DOHH2 (cell line): Measurements from ENCODE around the gene ARIH1.
"Not testable (repeated sequence)": the region's sequence is repeated elsewhere in the genome, so short reads cannot be mapped to it uniquely, and the experiment has no call there.

ENCODE experiments used
- H3F3A ChIP-seq: fragments of 200-600 bp; sonication (generic), shearing (Covaris generic); 2 replicates; pipeline ENCODE4 v1.6.0; 2016; ENCODE audit warnings: antibody characterized with exemption, mild to moderate bottlenecking; ENCODE audit not compliant: control insufficient read depth, insufficient read depth
- H3K27ac ChIP-seq: fragments of 200-600 bp; sonication (generic); 2 replicates; pipeline ENCODE4 v1.5.1; 2014; ENCODE audit warnings: low read depth, mild to moderate bottlenecking, low read length, moderate library complexity
- H3K27me3 ChIP-seq: fragments of 200-600 bp; sonication (generic); 2 replicates; pipeline ENCODE4 v1.6.1; 2014; ENCODE audit warnings: mild to moderate bottlenecking, low read length, mixed read lengths; ENCODE audit not compliant: control insufficient read depth
- H3K36me3 ChIP-seq: fragments of 200-600 bp; sonication (generic); 2 replicates; pipeline ENCODE4 v1.6.1; 2014; ENCODE audit warnings: mild to moderate bottlenecking, low read length, moderate library complexity, mixed read lengths; ENCODE audit not compliant: control insufficient read depth
- H3K4me1 ChIP-seq: fragments of 200-600 bp; sonication (generic); 2 replicates; pipeline ENCODE4 v1.6.1; 2014; ENCODE audit warnings: mild to moderate bottlenecking, low read length, mixed read lengths; ENCODE audit not compliant: control insufficient read depth
- H3K4me2 ChIP-seq: fragments of 200-600 bp; sonication (generic); 2 replicates; pipeline ENCODE4 v1.6.0; 2014; ENCODE audit warnings: mild to moderate bottlenecking, low read length, moderate library complexity
- H3K4me3 ChIP-seq: fragments of 200-600 bp; sonication (generic); 2 replicates; pipeline ENCODE4 v1.5.1; 2014; ENCODE audit warnings: mild to moderate bottlenecking, low read length, mixed read lengths
- H3K79me2 ChIP-seq: fragments of 200-600 bp; sonication (generic); 2 replicates; pipeline ENCODE4 v1.6.1; 2014; ENCODE audit warnings: mild to moderate bottlenecking, low read length, mixed read lengths; ENCODE audit not compliant: control insufficient read depth
- H3K9me2 ChIP-seq: fragments of 200-600 bp; sonication (generic); replicated peaks from 2 replicates; pipeline ENCODE4 v1.6.1; 2014; ENCODE audit warnings: mild to moderate bottlenecking, low read length, mixed read lengths; ENCODE audit not compliant: control insufficient read depth
- H3K9me3 ChIP-seq: fragments of 200-600 bp; sonication (generic); 2 replicates; pipeline ENCODE4 v1.6.1; 2014; ENCODE audit warnings: antibody characterized with exemption, low read length, mixed read lengths; ENCODE audit not compliant: control insufficient read depth, insufficient read depth
- H4K20me1 ChIP-seq: fragments of 200-600 bp; sonication (generic); 2 replicates; pipeline ENCODE4 v1.6.0; 2014; ENCODE audit warnings: low read depth, mild to moderate bottlenecking, antibody characterized with exemption, low read length, moderate library complexity; ENCODE audit not compliant: control insufficient read depth, insufficient read depth
- CTCF ChIP-seq: fragments of 200-600 bp; sonication (generic); IDR thresholded peaks from one replicate; pipeline ENCODE4 v1.5.1; 2014; ENCODE audit warnings: antibody characterized with exemption, mild to moderate bottlenecking, low read depth, low read length; ENCODE audit not compliant: poor library complexity, severe bottlenecking
- EZH2phosphoT487 ChIP-seq: fragments of 200-600 bp; sonication (generic); IDR thresholded peaks from 2 replicates; pipeline ENCODE4 v1.6.1; 2017; ENCODE audit warnings: borderline replicate concordance, mild to moderate bottlenecking, antibody characterized with exemption, low read length, moderate library complexity, mixed read lengths

The ARIH1 gene

GRCh38 chr15:72475674-72476073 is 1.5 kb downstream of the ARIH1 start:
- TF ChIP-seq EZH2phosphoT487 (no peak), CTCF (no peak)
- H4K20me1 ChIP-seq, result peaks cover 12% of the 10 kb centered on the region; the same call in 1 of the 2 replicates
- H3K9me3 ChIP-seq, result no peaks in the 10 kb centered on the region
- H3K27ac ChIP-seq, result peak overlapping the region; percentile 88; the same call in 1 of the 2 replicates
- H3K27me3 ChIP-seq, result no peaks in the 10 kb centered on the region
- no peaks in the 10 kb centered on the region for H3F3A ChIP-seq
- no peaks in the 10 kb centered on the region for H3K9me2 ChIP-seq
- H3K4me2 ChIP-seq, result peak overlapping the region; percentile 66
- peaks cover 52% of the 10 kb centered on the region for H3K36me3 ChIP-seq
- H3K79me2 ChIP-seq, result peaks cover 80% of the 10 kb centered on the region
- peak overlapping the region; percentile 94 for H3K4me3 ChIP-seq
- H3K4me1 ChIP-seq, result peaks cover 23% of the 10 kb centered on the region

GRCh38 chr15:72476330-72476729 is 2.2 kb downstream of the ARIH1 start:
- not testable (repeated sequence) for H3F3A ChIP-seq, H3K9me3 ChIP-seq, H3K27ac ChIP-seq, H3K9me2 ChIP-seq, H3K27me3 ChIP-seq
- peak overlapping the region; percentile 66 for H3K4me2 ChIP-seq
- peaks cover 18% of the 10 kb centered on the region; the same call in 1 of the 2 replicates for H4K20me1 ChIP-seq
- peaks cover 23% of the 10 kb centered on the region for H3K4me1 ChIP-seq
- peak overlapping the region; percentile 94 for H3K4me3 ChIP-seq
- H3K36me3 ChIP-seq, result peaks cover 57% of the 10 kb centered on the region
- peaks cover 87% of the 10 kb centered on the region for H3K79me2 ChIP-seq

GRCh38 chr15:72481015-72481659 is 7.0 kb downstream of the ARIH1 start:
- no peaks in the 10 kb centered on the region for H3K9me3 ChIP-seq
- peaks cover 21% of the 10 kb centered on the region; the same call in 1 of the 2 replicates for H4K20me1 ChIP-seq
- peaks cover 15% of the 10 kb centered on the region for H3K4me1 ChIP-seq
- no peak overlapping the region for H3K27ac ChIP-seq
- peaks cover 53% of the 10 kb centered on the region for H3K36me3 ChIP-seq
- no peaks in the 10 kb centered on the region for H3K27me3 ChIP-seq
- no peak for TF ChIP-seq EZH2phosphoT487
- no peak for TF ChIP-seq CTCF
- H3K9me2 ChIP-seq, result no peaks in the 10 kb centered on the region
- H3K79me2 ChIP-seq, result peaks cover 100% of the 10 kb centered on the region
- no peak overlapping the region for H3K4me2 ChIP-seq
- no peaks in the 10 kb centered on the region for H3F3A ChIP-seq
- no peak overlapping the region for H3K4me3 ChIP-seq

GRCh38 chr15:72482275-72482674 is 8.1 kb downstream of the ARIH1 start:
- peaks cover 16% of the 10 kb centered on the region; the same call in 1 of the 2 replicates for H4K20me1 ChIP-seq

More at GRCh38 chr15:72482275-72482674, 8.1 kb downstream of the ARIH1 start:
- H3K79me2 ChIP-seq, result peaks cover 100% of the 10 kb centered on the region
- no peak for TF ChIP-seq EZH2phosphoT487
- no peak for TF ChIP-seq CTCF
- no peak overlapping the region for H3K4me3 ChIP-seq
- no peaks in the 10 kb centered on the region for H3K9me2 ChIP-seq
- no peaks in the 10 kb centered on the region for H3F3A ChIP-seq
- H3K4me1 ChIP-seq, result peaks cover 4% of the 10 kb centered on the region
- no peak overlapping the region for H3K4me2 ChIP-seq
- peaks cover 47% of the 10 kb centered on the region for H3K36me3 ChIP-seq
- no peak overlapping the region for H3K27ac ChIP-seq
- no peaks in the 10 kb centered on the region for H3K27me3 ChIP-seq
- H3K9me3 ChIP-seq, result no peaks in the 10 kb centered on the region
